ENCODE measurements around the gene GRIK2.

- TF ChIP-seq CTCF (conservative IDR thresholded peaks at IDR 0.05 in 1 of 2, IDR thresholded peaks at IDR 0.05 in 1 of 2; ENCODE audit: extremely low read depth in 1 of 2, insufficient read depth in 1 of 2, low read depth in 1 of 2, low read length in 2 of 2), result no peak
- no peak for TF ChIP-seq EZH2 (IDR thresholded peaks at IDR 0.05; ENCODE audit: borderline replicate concordance, low read length)
These were observed 35.8 kb downstream of the GRIK2 start for GRCh38 chr6:101429270-101429669.

Data from mammary epithelial cell (primary cell).